Caco-2 (cell line): ENCODE results near the gene ASPA. TPM values are rescaled to one million over a fixed set of nuclear protein-coding genes. Genes with fewer than 3 reads are reported as not detected.
A peak's percentile ranks its signal among the peaks of the same experiment; 100 is the strongest.

ENCODE experiments used
- BruUV-seq: library from RNA; stranded (reverse); fragments of 400-500 nt; replicated peaks from 2 replicates; lab custom pipeline; 2021; lab: Mats Ljungman, UMichigan
- CTCF ChIA-PET: fragments of 300-600 bp; sonication (Branson Sonifier 250); formaldehyde crosslinking; loops from one replicate; lab custom pipeline; 2022; ENCODE audit warnings: antibody characterized with exemption; lab: Charles Lee
- POLR2A ChIA-PET: fragments of 300-600 bp; sonication (Branson Sonifier 250); formaldehyde crosslinking; loops from one replicate; lab custom pipeline; 2022; ENCODE audit warnings: antibody characterized with exemption; lab: Charles Lee
- DNase-seq, 2 experiments: peaks; one replicate each; pipeline versions ENCODE4 v3.0.0 to v3.0.0-alpha.2; 2020 to 2022
- H3K27me3 ChIP-seq: replicated peaks from 2 replicates; pipeline ENCODE4 v1.6.0; 2011; ENCODE audit warnings: low read length; ENCODE audit not compliant: control insufficient read depth, insufficient read depth
- H3K36me3 ChIP-seq: 2 replicates; pipeline ENCODE4 v1.5.1; 2011; ENCODE audit warnings: low read length; ENCODE audit not compliant: control insufficient read depth, insufficient read depth
- H3K4me1 ChIP-seq: fragments of 250-450 bp; sonication (Bioruptor Pico); 2 replicates; pipeline ENCODE4 v1.5.1; 2020; ENCODE audit warnings: mild to moderate bottlenecking
- H3K4me3 ChIP-seq: 2 replicates; pipeline ENCODE4 v1.5.1; 2011; ENCODE audit warnings: low read depth, mild to moderate bottlenecking, control low read depth, low read length
- H3K9me3 ChIP-seq: fragments of 250-450 bp; sonication (Bioruptor Pico); 2 replicates; pipeline ENCODE4 v1.5.1; 2020; ENCODE audit warnings: mild to moderate bottlenecking, moderate library complexity
- H3K27ac Mint-ChIP-seq: one replicate; pipeline ENCODE4 v1.8.0; 2022; ENCODE audit warnings: mixed read lengths; ENCODE audit not compliant: unreplicated experiment
- H3K27me3 Mint-ChIP-seq: one replicate; pipeline ENCODE4 v1.8.0; 2022; ENCODE audit warnings: mixed read lengths; ENCODE audit not compliant: insufficient read depth, unreplicated experiment
- H3K36me3 Mint-ChIP-seq: one replicate; pipeline ENCODE4 v1.8.0; 2022; ENCODE audit warnings: mild to moderate bottlenecking, mixed read lengths; ENCODE audit not compliant: insufficient read depth, unreplicated experiment
- H3K4me1 Mint-ChIP-seq: one replicate; pipeline ENCODE4 v1.8.0; 2022; ENCODE audit warnings: low read depth, mixed read lengths; ENCODE audit not compliant: unreplicated experiment
- H3K4me3 Mint-ChIP-seq: one replicate; pipeline ENCODE4 v1.8.0; 2022; ENCODE audit warnings: mild to moderate bottlenecking, moderate library complexity, mixed read lengths; ENCODE audit not compliant: unreplicated experiment
- H3K9me3 Mint-ChIP-seq: one replicate; pipeline ENCODE4 v1.8.0; 2022; ENCODE audit warnings: mixed read lengths; ENCODE audit not compliant: unreplicated experiment
- intact Hi-C: fragments of 100-400 bp; cut with micrococcal nuclease; formaldehyde crosslinking; loops from one replicate; pipeline ENCODE4 v1.10.0; 2022; ENCODE audit not compliant: unreplicated experiment
- total RNA-seq: library from RNA; stranded (reverse); gene quantifications from 2 replicates; pipeline ENCODE4 v1.2.3, GENCODE V29; 2022
- TF ChIP-seq, protein P1 (sequence below), 2 experiments: fragments of 200-600 bp in 1 of 2; IDR thresholded peaks; 1 replicate in 1 of 2; 2 replicates in 1 of 2; pipeline versions ENCODE4 v1.5.1 to v1.8.0; 2011 to 2022; ENCODE audit warnings: antibody characterized with exemption in 1 of 2, control low read depth in 1 of 2, inconsistent platforms in 1 of 2, low read depth in 1 of 2, low read length in 1 of 2, mild to moderate bottlenecking in 1 of 2, moderate library complexity in 1 of 2; ENCODE audit not compliant: insufficient read depth in 1 of 2, severe bottlenecking in 1 of 2, unreplicated experiment in 1 of 2

ASPA gene
- total RNA-seq, 1 experiment from 2014 or later, result 0.27 TPM

DNA sequence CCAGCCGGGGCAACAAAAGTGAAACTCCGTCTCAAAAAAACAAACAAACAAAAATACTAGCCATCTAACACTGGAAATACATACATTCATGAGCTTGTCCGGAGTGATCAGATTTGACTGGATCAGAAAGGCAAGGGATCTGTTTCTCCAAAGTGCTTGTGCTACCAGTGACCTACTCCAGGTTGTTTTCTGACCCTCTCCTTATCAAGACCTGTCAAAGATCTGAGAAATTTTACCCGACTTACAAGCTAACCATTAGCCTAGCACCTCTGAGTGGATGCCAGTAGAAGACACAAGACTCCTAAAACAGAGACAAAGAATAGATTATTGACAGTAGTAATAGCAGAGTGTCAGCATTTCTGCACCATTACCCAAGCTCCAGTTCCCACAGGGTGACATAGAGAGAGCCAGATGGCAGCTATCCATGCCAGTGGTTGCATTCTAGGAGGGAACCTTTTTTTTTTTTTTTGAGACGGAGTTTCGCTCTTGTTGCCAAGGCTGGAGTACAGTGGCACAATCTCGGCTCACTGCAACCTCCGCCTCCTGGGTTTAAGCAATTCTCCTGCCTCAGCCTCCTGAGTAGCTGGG is 9.8 kb downstream of the ASPA start:
- TF ChIP-seq, protein P1, sequence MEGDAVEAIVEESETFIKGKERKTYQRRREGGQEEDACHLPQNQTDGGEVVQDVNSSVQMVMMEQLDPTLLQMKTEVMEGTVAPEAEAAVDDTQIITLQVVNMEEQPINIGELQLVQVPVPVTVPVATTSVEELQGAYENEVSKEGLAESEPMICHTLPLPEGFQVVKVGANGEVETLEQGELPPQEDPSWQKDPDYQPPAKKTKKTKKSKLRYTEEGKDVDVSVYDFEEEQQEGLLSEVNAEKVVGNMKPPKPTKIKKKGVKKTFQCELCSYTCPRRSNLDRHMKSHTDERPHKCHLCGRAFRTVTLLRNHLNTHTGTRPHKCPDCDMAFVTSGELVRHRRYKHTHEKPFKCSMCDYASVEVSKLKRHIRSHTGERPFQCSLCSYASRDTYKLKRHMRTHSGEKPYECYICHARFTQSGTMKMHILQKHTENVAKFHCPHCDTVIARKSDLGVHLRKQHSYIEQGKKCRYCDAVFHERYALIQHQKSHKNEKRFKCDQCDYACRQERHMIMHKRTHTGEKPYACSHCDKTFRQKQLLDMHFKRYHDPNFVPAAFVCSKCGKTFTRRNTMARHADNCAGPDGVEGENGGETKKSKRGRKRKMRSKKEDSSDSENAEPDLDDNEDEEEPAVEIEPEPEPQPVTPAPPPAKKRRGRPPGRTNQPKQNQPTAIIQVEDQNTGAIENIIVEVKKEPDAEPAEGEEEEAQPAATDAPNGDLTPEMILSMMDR (IDR thresholded peaks at IDR 0.05; ENCODE audit: insufficient read depth in 1 of 2, low read depth in 1 of 2, low read length in 1 of 2, severe bottlenecking in 1 of 2, unreplicated experiment in 1 of 2), result no peak
- POLR2A ChIA-PET, result no interaction called here
- Mint-ChIP-seq H3K9me3 (no peaks in the 10 kb centered on the region), H3K36me3 (no peaks in the 10 kb centered on the region), H3K27ac (no peak overlapping the region), H3K27me3 (no peaks in the 10 kb centered on the region), H3K4me1 (peaks cover 14% of the 10 kb centered on the region), H3K4me3 (no peak overlapping the region)
- Histone ChIP-seq H3K4me3 (no peak overlapping the region), H3K9me3 (no peaks in the 10 kb centered on the region), H3K27me3 (no peaks in the 10 kb centered on the region), H3K4me1 (peaks cover 7% of the 10 kb centered on the region), H3K36me3 (no peaks in the 10 kb centered on the region)
- BruUV-seq, result no TSS peak
- intact Hi-C loops, result no loop called here
- CTCF ChIA-PET, result no interaction called here
- peak in 1 of 2 experiments; percentile 17 for DNase-seq

DNA sequence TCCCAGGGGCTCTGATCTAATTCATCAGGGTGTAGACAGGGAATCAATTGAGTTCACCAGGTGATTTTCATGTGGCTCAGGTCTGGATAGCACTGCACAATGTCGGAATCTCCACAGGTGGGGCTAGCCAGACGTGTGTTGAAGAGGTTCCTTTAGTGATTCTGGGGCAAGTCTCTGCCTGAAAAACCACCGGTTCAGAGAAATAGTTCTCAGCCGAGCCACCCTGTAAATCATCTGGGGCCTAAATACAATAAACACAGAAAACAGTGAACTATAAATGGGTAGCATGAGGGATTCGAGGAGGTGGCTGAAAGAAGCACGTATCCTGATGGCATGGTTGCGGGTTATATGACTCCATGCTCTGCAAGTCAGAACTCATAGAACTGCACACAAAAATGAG is 21.3 kb downstream of the ASPA start:
- TF ChIP-seq, protein P1 (IDR thresholded peaks at IDR 0.05; ENCODE audit: insufficient read depth in 1 of 2, low read depth in 1 of 2, low read length in 1 of 2, severe bottlenecking in 1 of 2, unreplicated experiment in 1 of 2), result no peak
- H3K4me3 Mint-ChIP-seq, result no peak overlapping the region
- no peaks in the 10 kb centered on the region for H3K9me3 ChIP-seq
- H3K27ac Mint-ChIP-seq, result no peak overlapping the region
- H3K36me3 Mint-ChIP-seq, result no peaks in the 10 kb centered on the region
- H3K36me3 ChIP-seq, result no peaks in the 10 kb centered on the region
- H3K27me3 ChIP-seq, result no peaks in the 10 kb centered on the region
- H3K4me3 ChIP-seq, result no peak overlapping the region
- POLR2A ChIA-PET, result no interaction called here
- H3K4me1 ChIP-seq, result no peaks in the 10 kb centered on the region
- no peak for DNase-seq
- no TSS peak for BruUV-seq
- no peaks in the 10 kb centered on the region for H3K4me1 Mint-ChIP-seq
- intact Hi-C loops, result no loop called here
- CTCF ChIA-PET, result no interaction called here
- H3K9me3 Mint-ChIP-seq, result peaks cover 18% of the 10 kb centered on the region
- no peaks in the 10 kb centered on the region for H3K27me3 Mint-ChIP-seq

DNA sequence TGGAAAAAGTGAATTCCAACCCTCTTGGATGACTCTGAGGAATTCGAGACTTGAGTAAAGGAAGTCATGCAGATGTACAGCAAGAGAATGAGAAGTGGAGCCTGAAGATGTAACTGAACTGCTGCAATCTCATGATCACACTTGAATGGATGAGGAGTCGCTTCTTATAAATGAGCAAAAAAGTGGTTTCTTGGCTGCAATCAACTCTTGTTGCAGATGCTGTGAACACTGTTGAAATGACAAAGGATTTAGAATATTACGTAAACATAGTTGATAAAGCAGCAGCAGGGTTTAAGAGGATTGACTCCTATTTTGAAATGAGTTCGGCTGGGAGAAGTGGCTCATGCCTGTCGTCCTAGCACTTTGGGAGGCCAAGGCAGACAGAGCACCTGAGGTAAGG is 25.5 kb downstream of the ASPA start:
- H3K4me3 Mint-ChIP-seq, result no peak overlapping the region
- no TSS peak for BruUV-seq

More for the DNA sequence above, 25.5 kb downstream of the ASPA start:
- POLR2A ChIA-PET, result no interaction called here
- H3K9me3 Mint-ChIP-seq, result peaks cover 11% of the 10 kb centered on the region
- H3K4me1 Mint-ChIP-seq, result no peaks in the 10 kb centered on the region
- CTCF ChIA-PET, result no interaction called here
- Histone ChIP-seq H3K36me3 (no peaks in the 10 kb centered on the region), H3K9me3 (no peaks in the 10 kb centered on the region), H3K4me1 (no peaks in the 10 kb centered on the region), H3K4me3 (no peak overlapping the region), H3K27me3 (no peaks in the 10 kb centered on the region)
- intact Hi-C loops, result no loop called here
- DNase-seq, result no peak
- no peaks in the 10 kb centered on the region for H3K36me3 Mint-ChIP-seq
- TF ChIP-seq, protein P1 (IDR thresholded peaks at IDR 0.05; ENCODE audit: insufficient read depth in 1 of 2, low read depth in 1 of 2, low read length in 1 of 2, severe bottlenecking in 1 of 2, unreplicated experiment in 1 of 2), result no peak
- no peaks in the 10 kb centered on the region for H3K27me3 Mint-ChIP-seq
- no peak overlapping the region for H3K27ac Mint-ChIP-seq
